HepG2 (cell line): ENCODE results near the gene PPP1R9A.

Experiments
- CHD2 ChIP-seq: IDR thresholded peaks from 2 replicates; pipeline ENCODE4 v1.6.1; 2011; ENCODE audit warnings: low read depth, low read length, improper control_type of control experiment
- HNRNPK ChIP-seq: fragments of 200-400 bp; formaldehyde crosslinking; IDR thresholded peaks from 2 replicates; pipeline ENCODE4 v1.6.1; 2018; ENCODE audit warnings: low read length, low read depth, moderate library complexity, mild to moderate bottlenecking; ENCODE audit not compliant: poor library complexity, severe bottlenecking
- MED1 ChIP-seq: sonication (generic); formaldehyde crosslinking; IDR thresholded peaks from 2 replicates; pipeline ENCODE4 v1.4.0; 2020; ENCODE audit warnings: missing genetic modification reagents
- NFRKB ChIP-seq: fragments of 450-650 bp; IDR thresholded peaks from 2 replicates; pipeline ENCODE4 v1.6.1; 2017
- ZKSCAN1 ChIP-seq: fragments of 150-350 bp; IDR thresholded peaks from 2 replicates; pipeline ENCODE4 v1.6.1; 2014; ENCODE audit warnings: low read length
- ZNF788 ChIP-seq: sonication (generic); formaldehyde crosslinking; IDR thresholded peaks from 2 replicates; pipeline ENCODE4 v1.5.0; 2020; ENCODE audit warnings: mild to moderate bottlenecking, missing genetic modification reagents, borderline replicate concordance
- TF ChIP-seq, protein P1 (sequence below): sonication (generic); formaldehyde crosslinking; IDR thresholded peaks from 2 replicates; pipeline ENCODE4 v1.5.1; 2020; ENCODE audit warnings: mild to moderate bottlenecking, missing genetic modification reagents, borderline replicate concordance

- no peak for TF ChIP-seq ZKSCAN1
- no peak for TF ChIP-seq ZNF788 (CRISPR knock-in tag)
- no peak for TF ChIP-seq CHD2
- TF ChIP-seq MED1 (CRISPR knock-in tag), result no peak
- TF ChIP-seq NFRKB, result no peak
- no peak for TF ChIP-seq HNRNPK
- TF ChIP-seq, protein P1, sequence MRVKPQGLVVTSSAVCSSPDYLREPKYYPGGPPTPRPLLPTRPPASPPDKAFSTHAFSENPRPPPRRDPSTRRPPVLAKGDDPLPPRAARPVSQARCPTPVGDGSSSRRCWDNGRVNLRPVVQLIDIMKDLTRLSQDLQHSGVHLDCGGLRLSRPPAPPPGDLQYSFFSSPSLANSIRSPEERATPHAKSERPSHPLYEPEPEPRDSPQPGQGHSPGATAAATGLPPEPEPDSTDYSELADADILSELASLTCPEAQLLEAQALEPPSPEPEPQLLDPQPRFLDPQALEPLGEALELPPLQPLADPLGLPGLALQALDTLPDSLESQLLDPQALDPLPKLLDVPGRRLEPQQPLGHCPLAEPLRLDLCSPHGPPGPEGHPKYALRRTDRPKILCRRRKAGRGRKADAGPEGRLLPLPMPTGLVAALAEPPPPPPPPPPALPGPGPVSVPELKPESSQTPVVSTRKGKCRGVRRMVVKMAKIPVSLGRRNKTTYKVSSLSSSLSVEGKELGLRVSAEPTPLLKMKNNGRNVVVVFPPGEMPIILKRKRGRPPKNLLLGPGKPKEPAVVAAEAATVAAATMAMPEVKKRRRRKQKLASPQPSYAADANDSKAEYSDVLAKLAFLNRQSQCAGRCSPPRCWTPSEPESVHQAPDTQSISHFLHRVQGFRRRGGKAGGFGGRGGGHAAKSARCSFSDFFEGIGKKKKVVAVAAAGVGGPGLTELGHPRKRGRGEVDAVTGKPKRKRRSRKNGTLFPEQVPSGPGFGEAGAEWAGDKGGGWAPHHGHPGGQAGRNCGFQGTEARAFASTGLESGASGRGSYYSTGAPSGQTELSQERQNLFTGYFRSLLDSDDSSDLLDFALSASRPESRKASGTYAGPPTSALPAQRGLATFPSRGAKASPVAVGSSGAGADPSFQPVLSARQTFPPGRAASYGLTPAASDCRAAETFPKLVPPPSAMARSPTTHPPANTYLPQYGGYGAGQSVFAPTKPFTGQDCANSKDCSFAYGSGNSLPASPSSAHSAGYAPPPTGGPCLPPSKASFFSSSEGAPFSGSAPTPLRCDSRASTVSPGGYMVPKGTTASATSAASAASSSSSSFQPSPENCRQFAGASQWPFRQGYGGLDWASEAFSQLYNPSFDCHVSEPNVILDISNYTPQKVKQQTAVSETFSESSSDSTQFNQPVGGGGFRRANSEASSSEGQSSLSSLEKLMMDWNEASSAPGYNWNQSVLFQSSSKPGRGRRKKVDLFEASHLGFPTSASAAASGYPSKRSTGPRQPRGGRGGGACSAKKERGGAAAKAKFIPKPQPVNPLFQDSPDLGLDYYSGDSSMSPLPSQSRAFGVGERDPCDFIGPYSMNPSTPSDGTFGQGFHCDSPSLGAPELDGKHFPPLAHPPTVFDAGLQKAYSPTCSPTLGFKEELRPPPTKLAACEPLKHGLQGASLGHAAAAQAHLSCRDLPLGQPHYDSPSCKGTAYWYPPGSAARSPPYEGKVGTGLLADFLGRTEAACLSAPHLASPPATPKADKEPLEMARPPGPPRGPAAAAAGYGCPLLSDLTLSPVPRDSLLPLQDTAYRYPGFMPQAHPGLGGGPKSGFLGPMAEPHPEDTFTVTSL (CRISPR knock-in tag), result no peak
Observed at GRCh38 chr7:95059842-95060313, 152.5 kb downstream of the PPP1R9A start.
